ENCODE results near the gene NEK4. TPM values are rescaled to one million over a fixed set of nuclear protein-coding genes. Genes with fewer than 3 reads are reported as not detected.

Gene NEK4
- total and polyA plus RNA-seq, 2 donors (not counting 1 experiment from before 2014, with no cell fraction given) = 9.0 to 33.8 TPM

DNA sequence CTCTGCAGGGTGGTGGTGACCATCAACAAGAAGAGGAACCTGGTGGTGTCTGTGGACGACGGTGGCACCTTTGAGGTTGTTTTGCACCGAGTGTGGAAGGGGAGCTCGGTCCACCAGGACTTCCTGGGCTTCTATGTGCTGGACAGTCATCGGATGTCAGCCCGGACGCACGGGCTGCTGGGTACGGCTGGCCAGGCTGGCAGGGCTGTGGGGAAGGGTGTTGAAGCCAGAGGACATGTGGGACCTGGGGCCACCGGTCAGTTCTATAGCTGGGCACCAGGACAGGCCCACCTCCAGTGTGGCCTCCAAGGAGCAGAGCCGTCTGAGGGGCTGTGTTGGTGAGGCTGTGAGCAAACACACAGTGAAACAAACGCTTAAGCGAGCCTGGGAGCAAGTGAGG lies 20.0 kb upstream of the NEK4 start:
- H3K9me3 ChIP-seq (ENCODE audit: control extremely low read depth in 1 of 3, control insufficient read depth in 2 of 3, insufficient read depth in 1 of 3, low read length in 2 of 3) = no peaks in the 10 kb centered on the region
- 93% methylated on average over 13 of the region's 13 CpGs for WGBS (ENCODE audit: insufficient coverage)
- Mint-ChIP-seq H3K4me1 (no peaks in the 10 kb centered on the region), H3K4me3 (no peak overlapping the region), H3K27me3 (no peaks in the 10 kb centered on the region), H3K27ac (no peak overlapping the region), H3K9me3 (ENCODE audit: insufficient read depth) (no peaks in the 10 kb centered on the region)
- H2AFZ ChIP-seq (ENCODE audit: insufficient read depth, low read depth, low read length, poor library complexity, severe bottlenecking) = no peak overlapping the region
- ChIA-PET CTCF (no interaction called here), POLR2A (no interaction called here)
- TF ChIP-seq EZH2 (IDR thresholded peaks at IDR 0.05; ENCODE audit: borderline replicate concordance, insufficient read depth, low read depth, low read length, poor library complexity, severe bottlenecking) = no peak
- H3K9ac ChIP-seq (ENCODE audit: low read length) = no peak overlapping the region
- no peaks in the 10 kb centered on the region for H3K36me3 ChIP-seq (replicated peaks in 1 of 2; ENCODE audit: control extremely low read depth in 1 of 2, control insufficient read depth in 1 of 2, extremely low read depth in 1 of 2, insufficient read depth in 2 of 2, low read length in 1 of 2)
- H3K4me2 ChIP-seq (replicated peaks; ENCODE audit: low read depth, low read length, poor library complexity, severe bottlenecking) = no peak overlapping the region
- intact Hi-C loops (cut with micrococcal nuclease) = no loop called here
- no peak overlapping the region for H3K27ac ChIP-seq (ENCODE audit: low read length in 2 of 2)
- no peak overlapping the region for H3K4me3 ChIP-seq (ENCODE audit: control extremely low read depth in 1 of 5, extremely low read depth in 1 of 5, insufficient read depth in 1 of 5, low read depth in 2 of 5, low read length in 4 of 5)
- H3K27me3 ChIP-seq (replicated peaks in 1 of 4; ENCODE audit: control extremely low read depth in 1 of 4, control insufficient read depth in 3 of 4, insufficient read depth in 4 of 4, low read length in 3 of 4) = no peaks in the 10 kb centered on the region
- no peaks in the 10 kb centered on the region for H4K20me1 ChIP-seq (ENCODE audit: control insufficient read depth, insufficient read depth, low read length, poor library complexity, severe bottlenecking)
- DNase-seq (no peak), ATAC-seq (ENCODE audit: low read depth) (no peak)
- H3K79me2 ChIP-seq (ENCODE audit: control insufficient read depth, insufficient read depth, low read length) = no peaks in the 10 kb centered on the region
- no peaks in the 10 kb centered on the region for H3K4me1 ChIP-seq (ENCODE audit: control insufficient read depth in 2 of 2, insufficient read depth in 2 of 2, low read length in 2 of 2)

GRCh38 chr3:52790337-52790736 lies 19.6 kb upstream of the NEK4 start:
- WGBS (ENCODE audit: insufficient coverage) = 90% methylated on average over 7 of the region's 7 CpGs
- ChIA-PET POLR2A (no interaction called here), CTCF (no interaction called here)
- DNase-seq (no peak), ATAC-seq (ENCODE audit: low read depth) (no peak)
- no peak overlapping the region for H3K4me3 Mint-ChIP-seq
- Histone ChIP-seq H4K20me1 (ENCODE audit: control insufficient read depth, insufficient read depth, low read length, poor library complexity, severe bottlenecking) (no peaks in the 10 kb centered on the region), H3K79me2 (ENCODE audit: control insufficient read depth, insufficient read depth, low read length) (no peaks in the 10 kb centered on the region), H3K4me1 (ENCODE audit: control insufficient read depth in 2 of 2, insufficient read depth in 2 of 2, low read length in 2 of 2) (no peaks in the 10 kb centered on the region), H3K36me3 (replicated peaks in 1 of 2; ENCODE audit: control extremely low read depth in 1 of 2, control insufficient read depth in 1 of 2, extremely low read depth in 1 of 2, insufficient read depth in 2 of 2, low read length in 1 of 2) (no peaks in the 10 kb centered on the region), H3K4me2 (replicated peaks; ENCODE audit: low read depth, low read length, poor library complexity, severe bottlenecking) (no peak overlapping the region), H3K27ac (ENCODE audit: low read length in 2 of 2) (no peak overlapping the region), H3K9ac (ENCODE audit: low read length) (no peak overlapping the region), H3K27me3 (replicated peaks in 1 of 4; ENCODE audit: control extremely low read depth in 1 of 4, control insufficient read depth in 3 of 4, insufficient read depth in 4 of 4, low read length in 3 of 4) (no peaks in the 10 kb centered on the region), H2AFZ (ENCODE audit: insufficient read depth, low read depth, low read length, poor library complexity, severe bottlenecking) (no peak overlapping the region), H3K9me3 (ENCODE audit: control extremely low read depth in 1 of 3, control insufficient read depth in 2 of 3, insufficient read depth in 1 of 3, low read length in 2 of 3) (no peaks in the 10 kb centered on the region), H3K4me3 (ENCODE audit: control extremely low read depth in 1 of 5, extremely low read depth in 1 of 5, insufficient read depth in 1 of 5, low read depth in 2 of 5, low read length in 4 of 5) (no peak overlapping the region)
- no peak for TF ChIP-seq CTCF (IDR thresholded peaks at IDR 0.05)
- no peak for TF ChIP-seq EZH2 (IDR thresholded peaks at IDR 0.05; ENCODE audit: borderline replicate concordance, insufficient read depth, low read depth, low read length, poor library complexity, severe bottlenecking)
- no peak overlapping the region for H3K27ac Mint-ChIP-seq
- no peaks in the 10 kb centered on the region for H3K9me3 Mint-ChIP-seq (ENCODE audit: insufficient read depth)
- intact Hi-C loops (cut with micrococcal nuclease) = no loop called here
- H3K27me3 Mint-ChIP-seq = no peaks in the 10 kb centered on the region
- no peaks in the 10 kb centered on the region for H3K4me1 Mint-ChIP-seq

All from B cell (primary cell).